Activated effector memory CD4-positive, alpha-beta T cell treated with Interleukin-2 at 50 U/mL for 16 hours (primary cell): Measurements from ENCODE around the gene FRMPD2.
"Not testable (repeated sequence)": the region's sequence is repeated elsewhere in the genome, so short reads cannot be mapped to it uniquely, and the experiment has no call there.

Source experiments
- DNase-seq: peaks from one replicate; pipeline ENCODE4 v3.0.0-alpha.2; 2020

Gene FRMPD2

DNA sequence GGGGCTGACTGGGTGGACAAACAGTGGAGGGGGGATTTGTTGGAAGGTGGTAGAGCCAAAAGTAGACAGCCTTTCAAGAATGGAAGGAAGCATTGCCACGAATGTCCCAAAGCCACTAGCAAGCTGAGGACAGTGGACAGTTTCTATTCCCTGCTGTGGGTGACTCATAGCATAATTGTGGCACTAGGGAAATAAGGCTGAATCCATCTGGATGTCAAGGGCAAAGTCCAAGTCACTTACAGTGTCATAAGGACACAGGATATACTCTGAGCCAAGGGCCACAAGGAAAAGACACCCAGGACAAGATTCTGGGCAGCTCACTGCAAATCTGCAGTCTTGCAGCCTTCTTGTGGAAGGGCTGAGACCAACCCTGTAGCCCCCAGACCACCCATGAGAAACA is 79.7 kb downstream of the FRMPD2 start:
- no peak for DNase-seq

DNA sequence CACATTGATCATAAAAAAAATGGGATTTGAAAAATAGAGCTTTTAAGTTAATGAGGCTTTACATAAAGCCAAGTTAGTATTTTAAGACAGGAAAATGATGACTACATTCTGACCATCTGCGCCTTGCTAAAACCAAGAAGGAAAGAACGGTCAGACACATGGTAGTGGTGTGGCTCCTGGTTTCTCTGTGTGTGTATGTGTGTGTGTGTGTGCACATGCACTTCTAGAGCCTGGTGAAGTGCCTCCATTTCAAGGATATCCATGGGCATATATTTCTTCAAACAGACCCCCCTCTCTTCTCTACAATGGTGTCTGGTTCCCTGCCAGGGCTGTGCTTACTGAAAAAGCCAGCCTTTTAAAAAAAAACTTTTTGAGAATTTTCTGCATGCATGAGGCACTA is 80.9 kb downstream of the FRMPD2 start:
- no peak for DNase-seq

- no peak for DNase-seq
These were observed 81.5 kb downstream of the FRMPD2 start for GRCh38 chr10:48192881-48193450.

DNA sequence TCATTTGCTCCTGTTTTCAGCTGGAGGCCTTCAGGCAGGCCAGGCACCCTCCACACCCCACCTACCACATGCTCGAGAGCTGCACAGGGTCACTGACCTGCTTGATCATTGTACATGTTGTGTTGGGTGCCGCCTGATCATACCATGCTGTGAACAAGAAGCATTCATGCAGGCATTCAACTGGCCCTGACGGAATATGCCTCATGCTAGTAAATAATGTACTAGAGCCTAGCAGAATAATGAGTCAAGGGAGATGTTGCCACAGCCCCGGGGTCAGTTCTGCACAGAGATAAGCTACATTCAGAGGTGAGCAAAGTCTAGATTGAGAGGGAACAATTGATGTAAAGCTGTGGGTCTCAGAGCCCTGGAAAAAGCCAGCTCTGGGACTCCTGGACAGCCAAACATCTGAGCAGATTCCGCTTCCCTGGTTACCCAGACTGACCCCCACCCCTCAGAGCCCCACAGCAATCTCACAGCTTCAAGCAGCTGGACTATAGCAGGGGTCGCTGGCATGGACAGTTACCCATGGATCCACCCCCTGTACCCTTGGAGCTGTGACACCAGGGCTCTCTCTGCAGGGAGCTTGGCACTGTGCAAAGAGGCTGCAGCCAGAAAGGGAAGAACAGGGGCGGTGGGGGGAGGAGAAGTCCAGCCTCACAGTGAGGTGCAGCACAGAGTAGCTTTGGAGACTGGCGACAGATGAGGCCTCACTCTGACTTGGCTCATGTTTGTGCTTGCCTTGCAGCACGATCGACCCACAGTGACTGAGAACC is 86.6 kb downstream of the FRMPD2 start:
- no peak for DNase-seq

DNA sequence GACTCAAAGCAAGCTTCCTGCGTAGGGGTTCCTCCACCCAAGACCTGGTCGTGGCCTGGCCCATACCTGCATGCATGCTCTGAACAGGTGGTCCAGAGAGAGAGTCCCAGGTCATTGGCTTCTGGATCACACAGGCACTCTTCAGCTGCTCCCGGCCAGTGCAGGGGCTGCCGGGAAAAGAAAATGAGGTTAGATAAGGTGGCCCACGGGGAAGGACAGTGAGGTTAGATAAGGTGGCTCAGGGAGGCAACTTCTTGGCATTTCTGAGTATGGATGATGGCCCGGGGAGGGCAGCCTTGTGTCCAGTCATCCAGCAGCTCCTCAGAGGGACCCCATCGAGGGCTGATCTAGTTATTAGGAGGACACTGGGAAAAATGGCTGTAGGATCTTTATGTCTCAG is 87.4 kb downstream of the FRMPD2 start:
- DNase-seq = no peak

- not testable (repeated sequence) for DNase-seq
These were observed 88.2 kb downstream of the FRMPD2 start for GRCh38 chr10:48186264-48186804.

GRCh38 chr10:48184224-48184623 is 90.3 kb downstream of the FRMPD2 start:
- DNase-seq = no peak

DNA sequence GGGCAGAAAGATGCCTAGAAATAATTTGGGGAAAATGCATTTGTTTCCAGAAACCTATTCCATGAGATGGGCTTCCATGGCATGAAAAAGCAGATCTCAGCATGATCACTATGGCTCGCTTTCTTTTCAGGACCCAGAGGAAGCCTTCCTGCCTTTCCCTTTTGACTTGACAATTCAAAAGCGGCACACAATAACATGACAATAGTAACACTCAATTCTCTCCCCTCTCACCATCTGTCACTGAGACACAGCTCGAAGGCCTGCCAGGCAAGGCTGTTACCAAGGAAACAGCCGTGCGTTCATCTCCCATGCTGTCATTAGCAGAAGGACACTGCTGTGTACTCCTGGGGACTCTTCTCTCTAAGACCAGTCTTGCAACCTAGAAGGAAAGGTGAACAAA is 101.8 kb downstream of the FRMPD2 start:
- not testable (repeated sequence) for DNase-seq

GRCh38 chr10:48160670-48161069 is 113.8 kb downstream of the FRMPD2 start:
- DNase-seq = not testable (repeated sequence)

DNA sequence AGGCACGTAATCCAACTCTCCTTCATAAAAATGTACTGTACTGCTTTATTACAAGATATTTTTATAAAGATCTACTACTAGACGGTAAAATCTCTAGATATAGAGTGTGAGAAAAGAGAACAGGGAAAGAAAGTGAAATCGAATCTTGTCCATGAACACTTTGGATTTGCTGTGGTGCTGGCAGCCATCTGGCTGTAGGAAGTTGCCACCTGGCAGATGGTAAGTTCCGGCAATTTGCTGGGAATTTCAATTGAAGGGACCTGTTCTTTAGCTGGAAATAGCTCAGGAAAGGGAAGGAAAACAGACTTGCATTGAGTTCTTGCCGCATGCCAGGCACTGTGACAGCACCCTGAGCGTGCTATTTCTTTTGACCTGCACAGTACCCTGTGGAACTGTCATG is 114.3 kb downstream of the FRMPD2 start:
- not testable (repeated sequence) for DNase-seq

- not testable (repeated sequence) for DNase-seq
These were observed 120.0 kb downstream of the FRMPD2 start for GRCh38 chr10:48154211-48155140.

GRCh38 chr10:48147643-48148042 is 126.9 kb downstream of the FRMPD2 start:
- DNase-seq = not testable (repeated sequence)

- DNase-seq = not testable (repeated sequence)
These were observed 130.5 kb downstream of the FRMPD2 start for GRCh38 chr10:48143721-48144642.

DNA sequence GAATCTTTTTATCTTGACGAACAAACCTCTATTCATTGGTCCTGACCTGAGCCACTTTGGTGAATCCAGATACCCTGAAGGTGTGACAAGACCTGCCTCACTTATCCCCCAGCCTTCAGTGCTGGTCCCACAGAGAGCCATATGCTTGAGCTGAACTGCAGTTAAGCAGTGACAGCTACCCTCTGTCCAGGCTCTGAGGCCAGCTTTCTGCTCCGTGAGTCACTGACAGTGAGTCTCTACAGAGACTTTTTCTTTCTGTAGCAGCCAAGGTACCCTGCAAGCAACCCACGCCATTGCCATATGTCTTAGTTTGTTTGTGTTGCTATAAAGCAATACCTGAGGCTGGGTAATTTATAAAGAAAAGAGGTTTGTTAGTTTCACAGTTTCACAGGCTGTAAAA is 133.5 kb downstream of the FRMPD2 start:
- not testable (repeated sequence) for DNase-seq

DNA sequence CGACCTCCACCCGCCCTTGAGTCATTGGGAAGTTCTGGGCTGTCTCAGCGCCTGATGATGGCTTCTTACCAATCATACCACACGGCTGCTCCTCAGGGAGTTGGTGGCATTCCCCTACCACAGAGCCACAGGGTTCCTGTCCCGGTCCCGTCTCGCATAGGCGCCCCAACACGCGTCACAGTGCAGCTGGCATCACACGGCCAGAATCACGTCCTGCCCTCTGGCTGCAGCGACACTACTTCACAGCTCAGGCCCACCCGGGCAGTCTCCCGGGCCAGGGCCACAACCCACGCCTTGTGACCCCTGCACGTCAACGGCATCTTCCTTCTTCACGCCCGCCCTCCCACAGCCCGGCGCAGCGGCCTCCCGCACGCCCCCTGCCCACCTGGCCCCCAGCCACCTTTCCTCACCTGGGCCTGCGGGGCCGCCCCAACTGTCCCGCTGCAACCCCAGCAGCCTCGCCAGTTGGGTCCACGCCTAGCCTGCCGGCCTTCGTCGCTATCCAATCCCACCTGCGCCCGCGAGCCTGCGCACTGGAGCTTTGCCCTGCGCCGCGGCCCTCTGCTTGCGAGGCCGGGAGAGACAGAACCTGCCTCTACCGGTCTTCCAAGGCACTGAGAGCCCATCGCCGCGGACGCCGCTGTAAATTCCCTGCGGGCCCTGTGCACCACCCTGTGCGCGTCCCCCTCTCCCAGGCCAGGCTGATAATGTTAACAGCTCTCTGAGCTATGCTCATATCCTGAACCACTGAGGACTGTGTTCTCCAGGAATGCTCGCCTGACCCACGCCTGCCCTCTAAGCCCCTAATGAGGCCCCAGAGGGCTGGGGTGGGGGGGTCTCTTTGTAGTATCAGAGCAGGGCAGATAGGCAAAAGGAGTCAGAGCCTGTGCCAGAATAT is 134.3 kb downstream of the FRMPD2 start:
- not testable (repeated sequence) for DNase-seq

DNA sequence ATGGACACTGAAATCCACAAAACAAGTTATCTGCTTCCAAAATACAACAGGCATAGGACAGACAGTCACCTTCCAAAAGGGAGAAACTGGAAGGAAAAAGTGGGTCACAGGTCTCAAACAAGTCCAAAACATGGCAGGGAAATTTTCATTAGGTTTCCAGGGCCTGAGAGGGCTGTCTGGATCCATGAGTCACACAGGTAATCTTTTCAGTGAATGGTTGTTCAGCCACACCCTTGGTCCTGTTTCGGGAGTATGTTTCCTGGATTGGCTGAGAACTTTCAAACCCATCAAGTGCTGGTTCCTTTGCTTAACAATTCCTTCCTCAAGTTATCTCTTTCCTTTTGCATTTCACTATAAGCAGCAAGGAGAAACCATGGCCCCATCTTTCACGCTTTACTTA is 145.5 kb downstream of the FRMPD2 start:
- DNase-seq = not testable (repeated sequence)

DNA sequence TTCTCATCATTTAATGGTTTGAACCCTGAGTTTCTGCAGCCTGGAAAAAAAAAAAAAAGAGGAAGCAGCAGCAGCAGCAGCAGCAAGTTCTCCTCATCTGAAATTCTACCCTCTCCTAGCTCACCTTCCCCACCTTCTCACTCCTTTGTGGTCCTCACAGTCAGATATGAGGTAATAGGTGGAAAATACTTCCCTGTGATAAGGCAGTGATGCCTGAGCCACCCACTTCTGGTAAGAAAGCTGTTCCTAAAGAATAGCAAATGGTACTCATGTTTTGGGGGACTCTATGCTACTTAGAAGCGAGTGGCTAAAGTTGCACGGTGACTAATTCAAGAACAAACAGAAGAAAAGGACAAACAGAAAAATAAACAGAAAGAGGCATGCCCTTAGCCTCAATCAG is 148.2 kb downstream of the FRMPD2 start:
- DNase-seq = not testable (repeated sequence)

DNA sequence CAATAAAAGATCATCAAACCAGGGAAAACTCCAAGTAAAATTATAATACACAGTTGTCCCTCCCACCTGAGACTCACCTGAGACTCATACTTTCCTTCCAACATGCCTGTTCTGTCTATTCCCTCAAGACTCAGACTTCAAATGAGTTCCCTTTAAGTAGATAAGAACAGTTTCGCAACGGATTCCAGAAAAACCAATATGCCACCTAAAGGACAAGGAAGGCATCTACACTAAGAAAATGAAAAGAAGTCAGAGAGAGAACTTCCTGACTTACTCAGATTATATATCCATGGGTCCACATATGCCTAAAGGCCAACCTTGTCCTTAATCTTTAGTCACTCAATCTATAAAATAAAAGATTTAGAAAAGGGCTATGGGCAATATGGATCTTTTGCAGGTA is 148.9 kb downstream of the FRMPD2 start:
- not testable (repeated sequence) for DNase-seq

- not testable (repeated sequence) for DNase-seq
These were observed 151.9 kb downstream of the FRMPD2 start for GRCh38 chr10:48122618-48123017.

GRCh38 chr10:48110277-48110676 is 164.2 kb downstream of the FRMPD2 start:
- not testable (repeated sequence) for DNase-seq
